ES-I3 (cell line): ENCODE measurements around the gene HMOX2.

Experiments
- H3K36me3 ChIP-seq: 2 replicates; pipeline ENCODE4 v1.6.1; 2013; ENCODE audit warnings: mild to moderate bottlenecking, low read length, control low read depth, moderate library complexity; ENCODE audit not compliant: insufficient read depth
- H3K4me1 ChIP-seq: 2 replicates; pipeline ENCODE4 v1.6.1; 2013; ENCODE audit warnings: mild to moderate bottlenecking, control low read depth, low read length; ENCODE audit not compliant: insufficient read depth
- H3K9ac ChIP-seq: 2 replicates; pipeline ENCODE4 v1.6.1; 2013; ENCODE audit warnings: low read depth, mild to moderate bottlenecking, low read length, moderate library complexity
- H3K9me3 ChIP-seq: 2 replicates; pipeline ENCODE4 v1.6.1; 2013; ENCODE audit warnings: mild to moderate bottlenecking, low read length, moderate library complexity; ENCODE audit not compliant: control insufficient read depth, insufficient read depth

The HMOX2 gene

GRCh38 chr16:4517812-4518680 lies 41.8 kb downstream of the HMOX2 start:
- H3K9me3 ChIP-seq, result no peaks in the 10 kb centered on the region
- H3K9ac ChIP-seq, result no peak overlapping the region
- H3K4me1 ChIP-seq, result peaks cover 7% of the 10 kb centered on the region; the same call in 1 of the 2 replicates
- H3K36me3 ChIP-seq, result peaks cover 2% of the 10 kb centered on the region; the same call in 1 of the 2 replicates

- H3K9me3 ChIP-seq, result no peaks in the 10 kb centered on the region
- peaks cover 14% of the 10 kb centered on the region; the same call in 1 of the 2 replicates for H3K4me1 ChIP-seq
- peaks cover 2% of the 10 kb centered on the region for H3K36me3 ChIP-seq
Measured at GRCh38 chr16:4519274-4520058, 43.3 kb downstream of the HMOX2 start.

GRCh38 chr16:4520913-4521312 lies 44.7 kb downstream of the HMOX2 start:
- peaks cover 14% of the 10 kb centered on the region; the same call in 1 of the 2 replicates for H3K4me1 ChIP-seq
- H3K36me3 ChIP-seq, result peaks cover 2% of the 10 kb centered on the region
- H3K9me3 ChIP-seq, result no peaks in the 10 kb centered on the region
- H3K9ac ChIP-seq, result no peak overlapping the region

More at GRCh38 chr16:4519274-4520058, 43.3 kb downstream of the HMOX2 start:
- H3K9ac ChIP-seq, result no peak overlapping the region

GRCh38 chr16:4522051-4522581 lies 45.9 kb downstream of the HMOX2 start:
- peaks cover 14% of the 10 kb centered on the region; the same call in 1 of the 2 replicates for H3K4me1 ChIP-seq
- no peaks in the 10 kb centered on the region for H3K9me3 ChIP-seq
- no peak overlapping the region for H3K9ac ChIP-seq
- H3K36me3 ChIP-seq, result no peaks in the 10 kb centered on the region; the same call in 1 of the 2 replicates

GRCh38 chr16:4523686-4524085 lies 47.5 kb downstream of the HMOX2 start:
- Histone ChIP-seq H3K4me1 (peaks cover 14% of the 10 kb centered on the region; the same call in 1 of the 2 replicates), H3K36me3 (no peaks in the 10 kb centered on the region; the same call in 1 of the 2 replicates), H3K9ac (no peak overlapping the region), H3K9me3 (no peaks in the 10 kb centered on the region)

GRCh38 chr16:4524571-4524970 lies 48.4 kb downstream of the HMOX2 start:
- Histone ChIP-seq H3K9ac (no peak overlapping the region), H3K4me1 (peaks cover 23% of the 10 kb centered on the region), H3K9me3 (no peaks in the 10 kb centered on the region), H3K36me3 (no peaks in the 10 kb centered on the region; the same call in 1 of the 2 replicates)

- H3K4me1 ChIP-seq, result peaks cover 28% of the 10 kb centered on the region
- no peaks in the 10 kb centered on the region; the same call in 1 of the 2 replicates for H3K36me3 ChIP-seq
- H3K9me3 ChIP-seq, result no peaks in the 10 kb centered on the region
- H3K9ac ChIP-seq, result no peak overlapping the region
Measured at GRCh38 chr16:4525069-4525468, 48.9 kb downstream of the HMOX2 start.

GRCh38 chr16:4525634-4526277 lies 49.6 kb downstream of the HMOX2 start:
- no peaks in the 10 kb centered on the region; the same call in 1 of the 2 replicates for H3K36me3 ChIP-seq
- peaks cover 30% of the 10 kb centered on the region for H3K4me1 ChIP-seq
- no peaks in the 10 kb centered on the region for H3K9me3 ChIP-seq
- no peak overlapping the region for H3K9ac ChIP-seq

- Histone ChIP-seq H3K9ac (peak overlapping the region; percentile 14), H3K4me1 (peaks cover 17% of the 10 kb centered on the region), H3K9me3 (no peaks in the 10 kb centered on the region), H3K36me3 (no peaks in the 10 kb centered on the region)
Measured at GRCh38 chr16:4529085-4530060, 53.2 kb downstream of the HMOX2 start.

GRCh38 chr16:4531811-4532210 lies 55.6 kb downstream of the HMOX2 start:
- Histone ChIP-seq H3K9me3 (no peaks in the 10 kb centered on the region), H3K4me1 (peaks cover 18% of the 10 kb centered on the region), H3K36me3 (no peaks in the 10 kb centered on the region), H3K9ac (no peak overlapping the region)

- Histone ChIP-seq H3K36me3 (no peaks in the 10 kb centered on the region), H3K9me3 (no peaks in the 10 kb centered on the region), H3K4me1 (peaks cover 22% of the 10 kb centered on the region)
Measured at GRCh38 chr16:4532238-4532637, 56.0 kb downstream of the HMOX2 start.

GRCh38 chr16:4533490-4533889 lies 57.3 kb downstream of the HMOX2 start:
- Histone ChIP-seq H3K9ac (no peak overlapping the region), H3K36me3 (no peaks in the 10 kb centered on the region)

More at GRCh38 chr16:4532238-4532637, 56.0 kb downstream of the HMOX2 start:
- H3K9ac ChIP-seq, result no peak overlapping the region

GRCh38 chr16:4534151-4534790 lies 58.1 kb downstream of the HMOX2 start:
- no peaks in the 10 kb centered on the region for H3K36me3 ChIP-seq
- H3K9ac ChIP-seq, result no peak overlapping the region
- peaks cover 16% of the 10 kb centered on the region for H3K4me1 ChIP-seq
- H3K9me3 ChIP-seq, result peaks cover 4% of the 10 kb centered on the region

More at GRCh38 chr16:4533490-4533889, 57.3 kb downstream of the HMOX2 start:
- Histone ChIP-seq H3K9me3 (no peaks in the 10 kb centered on the region), H3K4me1 (peaks cover 23% of the 10 kb centered on the region)
